Keratinocyte (primary cell): ENCODE measurements around the gene ACSS1. TPM values are rescaled to one million over a fixed set of nuclear protein-coding genes. Genes with fewer than 3 reads are reported as not detected.
A peak's percentile ranks its signal among the peaks of the same experiment; 100 is the strongest.

Experiments
- DNase-seq: peaks from one replicate; pipeline ENCODE4 v3.0.0-alpha.2; 2011; ENCODE audit warnings: low read depth, missing footprints, low spot score
- FAIRE-seq: peaks from 2 replicates; lab custom pipeline; 2011; peaks lifted over from hg19 to GRCh38; lab: Jason Lieb, UNC
- H2AFZ ChIP-seq: 2 replicates; pipeline ENCODE4 v1.6.0; 2012; ENCODE audit warnings: low read length, control low read depth, inconsistent platforms; ENCODE audit not compliant: control insufficient read depth
- H3K27ac ChIP-seq: 2 replicates; pipeline ENCODE4 v1.5.1; 2011; ENCODE audit warnings: low read length; ENCODE audit not compliant: control insufficient read depth, insufficient read depth
- H3K27me3 ChIP-seq: 3 replicates; pipeline ENCODE4 v1.6.0; 2011; ENCODE audit warnings: low read length; ENCODE audit not compliant: control insufficient read depth, insufficient read depth; ENCODE audit errors: extremely low read depth
- H3K36me3 ChIP-seq, 2 experiments: 2 replicates in 1 of 2; 3 replicates in 1 of 2; pipeline ENCODE4 v1.5.1; 2011; ENCODE audit warnings: low read length in 2 of 2, mild to moderate bottlenecking in 1 of 2; ENCODE audit not compliant: control insufficient read depth in 2 of 2, insufficient read depth in 2 of 2; ENCODE audit errors: extremely low read depth in 1 of 2
- H3K4me1 ChIP-seq: 3 replicates; pipeline ENCODE4 v1.5.1; 2011; ENCODE audit warnings: low read length; ENCODE audit not compliant: control insufficient read depth, insufficient read depth; ENCODE audit errors: extremely low read depth
- H3K4me2 ChIP-seq: 3 replicates; pipeline ENCODE4 v1.6.0; 2011; ENCODE audit warnings: low read depth, low read length; ENCODE audit not compliant: control insufficient read depth, insufficient read depth; ENCODE audit errors: extremely low read depth
- H3K4me3 ChIP-seq, 3 experiments: fragments of 200-600 bp in 1 of 3; sonication (generic) in 1 of 3; 2 replicates in 2 of 3; 3 replicates in 1 of 3; pipeline ENCODE4 v1.5.1; 2011 to 2016; ENCODE audit warnings: low read length in 3 of 3, mild to moderate bottlenecking in 3 of 3, control low read depth in 2 of 3, inconsistent platforms in 1 of 3, low read depth in 1 of 3, mixed read lengths in 1 of 3, mixed run types in 1 of 3, moderate library complexity in 1 of 3; ENCODE audit not compliant: control insufficient read depth in 2 of 3, insufficient read depth in 2 of 3; ENCODE audit errors: extremely low read depth in 1 of 3
- H3K79me2 ChIP-seq: 2 replicates; pipeline ENCODE4 v1.6.0; 2012; ENCODE audit warnings: low read length; ENCODE audit not compliant: control insufficient read depth, insufficient read depth
- H3K9ac ChIP-seq: 3 replicates; pipeline ENCODE4 v1.6.0; 2011; ENCODE audit warnings: low read length; ENCODE audit not compliant: control insufficient read depth, insufficient read depth; ENCODE audit errors: extremely low read depth
- H3K9me1 ChIP-seq: 3 replicates; pipeline ENCODE4 v1.6.0; 2011; ENCODE audit warnings: low read length; ENCODE audit not compliant: control insufficient read depth, insufficient read depth; ENCODE audit errors: extremely low read depth
- H3K9me3 ChIP-seq: 2 replicates; pipeline ENCODE4 v1.5.1; 2012; ENCODE audit warnings: low read depth, low read length; ENCODE audit not compliant: control insufficient read depth
- H4K20me1 ChIP-seq: 3 replicates; pipeline ENCODE4 v1.6.0; 2011; ENCODE audit warnings: low read length; ENCODE audit not compliant: control insufficient read depth, insufficient read depth; ENCODE audit errors: extremely low read depth
- EZH2 ChIP-seq: IDR thresholded peaks from one replicate; pipeline ENCODE4 v1.6.1; 2012; ENCODE audit warnings: inconsistent platforms, mild to moderate bottlenecking, low read length, moderate library complexity
- dilution Hi-C: fragments of 300-500 bp; cut with MboI; formaldehyde crosslinking; loops from one replicate; pipeline ENCODE4 v1.7.0; 2020; ENCODE audit warnings: low sequenced_read_pairs; ENCODE audit not compliant: extremely low pct_ligation_motif_present
- polyA plus RNA-seq, 5 experiments: library from polyadenylated mRNA; depleted of rRNA in 3 of 5; stranded (reverse) in 3 of 5; stranded (forward) in 1 of 5; unstranded in 1 of 5; fragments of >200 nt; gene quantifications; 1 replicate in 1 of 5; 2 replicates in 3 of 5; 3 replicates in 1 of 5; pipeline versions ENCODE4 v1.2.1 to v1.2.3, GENCODE V29; 2011 to 2012; ENCODE audit warnings: missing spikeins in 2 of 5, low read depth in 1 of 5, low replicate concordance in 1 of 5
- TF ChIP-seq, protein P1 (sequence below), 3 experiments: IDR thresholded peaks in 1 of 3; conservative IDR thresholded peaks in 1 of 3; optimal IDR thresholded peaks in 1 of 3; 2 replicates in 2 of 3; 3 replicates in 1 of 3; pipeline versions ENCODE3 to v1.5.1; 2011; ENCODE audit warnings: low read length in 3 of 3, mild to moderate bottlenecking in 3 of 3, moderate library complexity in 2 of 3, control low read depth in 1 of 3, inconsistent platforms in 1 of 3; ENCODE audit not compliant: insufficient read depth in 2 of 3; ENCODE audit errors: extremely low read depth in 1 of 3

ACSS1 gene
- polyA plus RNA-seq, 1 donor (not counting 4 experiments of a cell fraction or from before 2014, with no cell fraction given), result 1.5 TPM

- TF ChIP-seq EZH2, result no peak
- TF ChIP-seq, protein P1, sequence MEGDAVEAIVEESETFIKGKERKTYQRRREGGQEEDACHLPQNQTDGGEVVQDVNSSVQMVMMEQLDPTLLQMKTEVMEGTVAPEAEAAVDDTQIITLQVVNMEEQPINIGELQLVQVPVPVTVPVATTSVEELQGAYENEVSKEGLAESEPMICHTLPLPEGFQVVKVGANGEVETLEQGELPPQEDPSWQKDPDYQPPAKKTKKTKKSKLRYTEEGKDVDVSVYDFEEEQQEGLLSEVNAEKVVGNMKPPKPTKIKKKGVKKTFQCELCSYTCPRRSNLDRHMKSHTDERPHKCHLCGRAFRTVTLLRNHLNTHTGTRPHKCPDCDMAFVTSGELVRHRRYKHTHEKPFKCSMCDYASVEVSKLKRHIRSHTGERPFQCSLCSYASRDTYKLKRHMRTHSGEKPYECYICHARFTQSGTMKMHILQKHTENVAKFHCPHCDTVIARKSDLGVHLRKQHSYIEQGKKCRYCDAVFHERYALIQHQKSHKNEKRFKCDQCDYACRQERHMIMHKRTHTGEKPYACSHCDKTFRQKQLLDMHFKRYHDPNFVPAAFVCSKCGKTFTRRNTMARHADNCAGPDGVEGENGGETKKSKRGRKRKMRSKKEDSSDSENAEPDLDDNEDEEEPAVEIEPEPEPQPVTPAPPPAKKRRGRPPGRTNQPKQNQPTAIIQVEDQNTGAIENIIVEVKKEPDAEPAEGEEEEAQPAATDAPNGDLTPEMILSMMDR (optimal IDR thresholded peaks at IDR 0.05 in 1 of 3, IDR thresholded peaks at IDR 0.05 in 1 of 3, conservative IDR thresholded peaks at IDR 0.05 in 1 of 3; ENCODE audit: extremely low read depth in 1 of 3, insufficient read depth in 2 of 3, low read length in 3 of 3), result no peak
- Histone ChIP-seq H3K79me2 (no peaks in the 10 kb centered on the region), H3K9me1 (no peaks in the 10 kb centered on the region), H3K36me3 (no peaks in the 10 kb centered on the region), H4K20me1 (no peaks in the 10 kb centered on the region), H2AFZ (no peak overlapping the region), H3K9ac (no peak overlapping the region), H3K4me3 (no peak overlapping the region), H3K4me1 (peaks cover 8% of the 10 kb centered on the region), H3K27me3 (peaks cover 85% of the 10 kb centered on the region), H3K9me3 (no peaks in the 10 kb centered on the region), H3K4me2 (no peak overlapping the region), H3K27ac (no peak overlapping the region)
- FAIRE-seq (no peak), DNase-seq (no peak)
- dilution Hi-C loops, result no loop called here
Measured at GRCh38 chr20:25078662-25079061, 20.7 kb upstream of the ACSS1 start.

DNA sequence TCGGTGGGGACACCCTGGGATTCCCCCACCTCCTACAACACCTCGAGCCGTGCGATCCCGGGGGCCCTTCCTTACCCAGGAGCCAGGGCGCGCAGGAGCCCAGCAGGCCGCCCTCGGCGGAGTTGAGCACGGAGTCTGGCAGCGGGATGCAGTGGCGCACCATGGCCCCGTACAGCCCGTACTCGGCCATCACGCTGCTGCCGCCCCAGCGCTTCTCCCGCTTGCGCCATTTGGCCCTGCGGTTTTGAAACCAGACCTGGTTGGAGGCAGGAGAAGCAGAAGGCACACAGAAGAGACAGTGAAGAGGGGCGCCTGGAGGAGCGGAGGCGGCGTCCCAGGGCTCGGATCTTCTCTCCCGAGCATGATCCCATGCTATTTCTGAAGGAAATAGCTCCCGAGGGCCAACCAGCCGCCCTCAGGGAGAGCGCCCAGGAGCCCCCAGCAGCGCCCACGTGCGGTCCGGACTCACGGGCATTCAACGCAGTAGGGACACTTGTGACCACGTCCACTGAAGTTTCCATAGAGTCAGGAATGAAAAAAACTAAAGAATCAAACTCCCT is 19.8 kb upstream of the ACSS1 start:
- Histone ChIP-seq H3K4me3 (no peak overlapping the region), H4K20me1 (no peaks in the 10 kb centered on the region), H3K9ac (no peak overlapping the region), H3K36me3 (no peaks in the 10 kb centered on the region), H3K9me1 (no peaks in the 10 kb centered on the region), H2AFZ (peak overlapping the region; percentile 6), H3K9me3 (no peaks in the 10 kb centered on the region), H3K27ac (no peak overlapping the region), H3K79me2 (no peaks in the 10 kb centered on the region), H3K27me3 (peaks cover 79% of the 10 kb centered on the region), H3K4me2 (peak overlapping the region; percentile 32), H3K4me1 (peaks cover 10% of the 10 kb centered on the region)
- TF ChIP-seq EZH2, result peak; percentile 66
- TF ChIP-seq, protein P1 (optimal IDR thresholded peaks at IDR 0.05 in 1 of 3, IDR thresholded peaks at IDR 0.05 in 1 of 3, conservative IDR thresholded peaks at IDR 0.05 in 1 of 3; ENCODE audit: extremely low read depth in 1 of 3, insufficient read depth in 2 of 3, low read length in 3 of 3), result no peak
- no peak for DNase-seq
- FAIRE-seq, result no peak
- dilution Hi-C loops, result no loop called here
